Endothelial cell of hepatic sinusoid (primary cell): ENCODE results near the gene HMCES.

ENCODE experiments used
- in situ Hi-C: cut with HindIII; loops from 2 replicates; pipeline ENCODE4 v1.10.0; 2017; ENCODE audit warnings: low sequenced_read_pairs

The HMCES gene, protein sequence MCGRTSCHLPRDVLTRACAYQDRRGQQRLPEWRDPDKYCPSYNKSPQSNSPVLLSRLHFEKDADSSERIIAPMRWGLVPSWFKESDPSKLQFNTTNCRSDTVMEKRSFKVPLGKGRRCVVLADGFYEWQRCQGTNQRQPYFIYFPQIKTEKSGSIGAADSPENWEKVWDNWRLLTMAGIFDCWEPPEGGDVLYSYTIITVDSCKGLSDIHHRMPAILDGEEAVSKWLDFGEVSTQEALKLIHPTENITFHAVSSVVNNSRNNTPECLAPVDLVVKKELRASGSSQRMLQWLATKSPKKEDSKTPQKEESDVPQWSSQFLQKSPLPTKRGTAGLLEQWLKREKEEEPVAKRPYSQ

GRCh38 chr3:129278439-129278965 is at the start of gene HMCES:
Gene HMCES (plus strand): TSS chr3:129278870. CDS start chr3:129279733, 863 bp downstream.
- in situ Hi-C loops = no loop called here

DNA sequence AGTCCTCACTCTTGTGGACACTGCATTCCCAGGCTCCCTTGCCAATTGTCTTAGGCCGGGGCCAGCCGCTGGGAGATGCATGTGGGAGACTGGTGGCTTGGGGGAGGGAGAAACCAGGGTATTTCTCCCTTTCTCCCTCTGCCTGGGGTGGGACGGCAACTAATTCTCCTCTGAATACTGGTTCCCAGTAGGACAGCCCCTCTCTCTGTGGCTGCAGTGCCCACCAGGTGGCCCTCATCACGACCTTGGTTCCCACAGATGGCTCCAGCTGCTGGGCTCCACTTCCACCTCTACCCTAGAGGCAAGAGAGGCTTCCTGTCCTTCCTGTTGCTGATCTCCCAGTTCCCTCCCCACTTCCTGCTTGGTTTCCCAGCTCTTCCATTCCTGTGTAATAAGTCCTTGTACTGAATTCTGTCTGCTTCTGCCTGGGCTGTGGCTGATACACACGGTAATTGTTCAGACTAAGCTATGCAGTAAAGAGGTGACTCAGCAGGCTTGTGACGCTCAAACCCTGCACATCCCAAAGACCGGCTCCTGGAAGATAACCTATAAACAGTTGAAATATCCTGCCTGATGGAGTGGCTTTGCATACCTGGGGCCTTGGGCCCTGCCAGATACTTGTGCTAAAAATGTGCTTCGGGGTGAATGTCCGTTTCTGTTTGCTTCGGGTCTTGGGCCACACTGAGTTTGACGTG is 49.6 kb upstream of the HMCES start:
- in situ Hi-C loops = loop anchor here (25.0 kb wide), 1 partner anchor 167 kb away; the partner anchor contains the start of gene GP9

GRCh38 chr3:129230311-129231019 is 48.2 kb upstream of the HMCES start:
- in situ Hi-C loops = loop anchor here (5.0 to 25.0 kb wide), 4 partner anchors 43 to 316 kb away; partner anchors contain the start of genes CFAP92 and GP9

DNA sequence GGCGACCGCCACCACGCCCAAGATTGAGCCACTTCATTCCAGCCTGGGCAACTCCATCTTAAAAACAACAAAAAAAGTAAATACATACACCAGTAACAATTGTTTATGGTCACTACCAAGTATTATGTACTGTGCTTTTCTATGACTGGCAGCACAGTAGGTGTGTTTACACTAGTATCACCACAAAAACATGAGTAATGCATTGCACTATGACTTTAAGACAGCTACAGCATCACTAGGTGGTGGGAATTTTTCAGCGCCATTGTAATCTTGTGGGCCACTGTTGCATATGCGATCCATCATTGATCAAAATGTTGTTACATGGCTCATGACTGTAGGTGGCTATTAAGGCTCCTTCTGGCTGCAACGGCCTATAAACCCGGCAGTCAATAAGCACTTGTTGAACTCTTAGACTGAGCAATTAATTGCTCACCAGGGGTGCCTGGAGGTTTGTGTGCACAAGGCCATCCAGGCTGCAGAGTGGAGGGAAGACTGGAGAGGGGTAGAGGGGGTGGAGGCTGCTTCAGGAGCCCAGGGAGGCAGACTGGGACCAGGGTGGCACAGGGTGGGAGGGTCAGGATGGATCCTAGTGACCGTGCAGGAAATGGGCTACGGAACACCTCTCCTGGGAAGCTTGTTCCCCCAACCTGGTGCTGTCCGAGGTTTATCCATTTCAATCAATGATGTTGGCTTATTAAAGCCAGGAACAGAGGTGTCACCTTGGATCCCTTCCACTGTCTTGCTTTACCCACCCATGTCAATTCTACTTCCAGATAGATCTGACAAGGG is 47.1 kb upstream of the HMCES start:
- in situ Hi-C loops = loop anchor here (5.0 to 25.0 kb wide), 4 partner anchors 44 to 317 kb away; partner anchors contain the start of genes CFAP92 and GP9

DNA sequence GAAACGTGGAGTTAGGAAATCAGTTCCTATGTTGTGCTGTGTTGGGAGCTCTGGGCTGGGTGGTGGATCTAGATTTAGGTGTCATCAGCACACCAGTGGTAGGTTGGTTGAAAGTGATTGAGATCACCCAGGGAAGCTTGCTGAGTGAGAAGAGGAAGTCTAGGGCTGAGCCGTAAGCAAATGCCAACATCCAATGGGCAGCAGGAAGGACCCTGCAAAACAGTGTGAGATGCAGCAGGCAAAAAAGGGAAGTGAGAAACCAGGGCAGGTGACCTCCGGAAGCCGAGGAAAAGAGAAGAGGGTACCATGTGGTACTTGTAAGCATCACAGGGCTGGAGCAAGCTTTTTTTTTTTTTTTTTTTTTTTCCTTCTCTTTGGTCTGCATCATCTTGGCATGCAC is 45.1 kb upstream of the HMCES start:
- in situ Hi-C loops = loop anchor here (5.0 to 25.0 kb wide), 4 partner anchors 46 to 319 kb away; partner anchors contain the start of genes CFAP92 and GP9

DNA sequence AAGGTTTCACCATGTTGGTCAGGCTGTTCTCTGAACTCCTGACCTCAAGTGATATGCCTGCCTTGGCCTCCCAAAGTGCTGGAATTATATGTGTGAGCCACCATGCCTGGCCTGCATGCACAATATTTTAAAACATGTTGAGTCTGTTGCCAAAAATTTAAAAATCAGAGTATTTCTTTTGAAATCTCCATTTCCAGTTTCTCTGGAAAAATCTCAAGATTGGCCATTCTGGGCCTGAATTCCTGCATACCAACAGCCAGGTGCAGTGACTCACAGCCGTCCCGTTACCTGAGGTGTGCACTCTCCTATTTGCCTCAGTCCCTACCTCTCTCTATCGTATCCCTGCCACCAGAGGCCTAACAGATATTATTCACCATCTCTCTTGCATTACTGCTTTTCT is 44.2 kb upstream of the HMCES start:
- in situ Hi-C loops = loop anchor here (5.0 to 25.0 kb wide), 4 partner anchors 47 to 320 kb away; partner anchors contain the start of genes CFAP92 and GP9

GRCh38 chr3:129235344-129235917 is 43.2 kb upstream of the HMCES start:
- in situ Hi-C loops = loop anchor here (10.0 to 25.0 kb wide), 3 partner anchors 173 to 321 kb away; partner anchors contain the start of genes CFAP92 and GP9

GRCh38 chr3:129238945-129239705 is 39.5 kb upstream of the HMCES start:
- in situ Hi-C loops = loop anchor here (10.0 to 25.0 kb wide), 3 partner anchors 177 to 324 kb away; partner anchors contain the start of genes CFAP92 and GP9

GRCh38 chr3:129239991-129240390 is 38.7 kb upstream of the HMCES start:
- in situ Hi-C loops = loop anchor here (10.0 to 25.0 kb wide), 3 partner anchors 178 to 325 kb away; partner anchors contain the start of genes CFAP92 and GP9

DNA sequence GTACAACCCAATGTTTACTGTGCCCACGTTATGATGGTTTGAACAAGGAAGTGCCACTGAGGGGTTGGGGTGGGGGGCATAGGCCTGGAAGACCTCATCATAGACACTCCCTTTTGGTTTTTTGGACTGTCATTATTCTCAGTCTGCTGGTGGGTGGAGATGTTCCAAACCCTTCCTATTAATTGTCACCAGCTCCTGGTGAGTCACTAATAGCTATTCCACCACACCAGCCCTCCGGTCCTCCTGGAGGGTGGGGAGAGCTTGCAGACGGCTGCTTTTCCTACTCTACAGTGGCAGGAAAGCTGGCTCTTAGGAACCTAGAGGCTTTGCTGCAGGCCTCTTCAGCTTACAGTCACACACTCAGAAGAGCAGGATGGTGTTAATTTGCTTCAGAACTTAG is 38.2 kb upstream of the HMCES start:
- in situ Hi-C loops = loop anchor here (25.0 kb wide), 1 partner anchor 178 kb away; the partner anchor contains the start of gene GP9

GRCh38 chr3:129245141-129245540 is 33.5 kb upstream of the HMCES start:
- in situ Hi-C loops = loop anchor here (25.0 kb wide), 1 partner anchor 183 kb away; the partner anchor contains the start of gene GP9

DNA sequence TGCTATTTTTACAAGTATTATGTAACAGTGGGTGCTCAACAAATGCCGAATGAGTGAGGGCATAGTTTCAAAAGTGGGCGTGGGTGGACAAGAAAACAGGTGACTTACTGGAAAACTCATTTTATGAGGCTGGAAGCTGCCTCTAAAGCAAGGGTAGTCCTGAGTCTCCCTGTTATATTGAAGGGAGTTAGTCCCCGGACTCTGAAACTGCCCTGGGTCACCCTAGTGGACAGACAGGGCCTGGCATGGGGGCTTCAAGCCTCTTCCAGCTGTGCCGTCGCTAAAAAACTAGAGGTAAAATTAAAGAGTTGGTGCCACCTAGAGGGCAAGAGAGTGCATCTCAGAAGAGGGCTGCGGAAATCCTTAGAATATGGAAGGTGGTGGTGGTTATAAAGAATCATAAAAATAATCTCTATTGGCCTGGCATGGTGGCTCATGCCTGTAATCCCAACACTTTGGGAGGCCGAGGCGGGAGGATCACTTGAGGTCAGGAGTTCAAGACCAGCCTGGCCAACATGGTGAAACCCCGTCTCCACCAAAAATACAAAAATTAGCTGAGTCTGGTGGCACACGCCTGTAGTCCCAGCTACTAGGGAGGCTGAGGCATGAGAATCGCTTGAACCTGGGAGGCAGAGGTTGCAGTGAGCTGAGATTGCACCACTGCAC is 32.9 kb upstream of the HMCES start:
- in situ Hi-C loops = loop anchor here (25.0 kb wide), 1 partner anchor 183 kb away; the partner anchor contains the start of gene GP9

DNA sequence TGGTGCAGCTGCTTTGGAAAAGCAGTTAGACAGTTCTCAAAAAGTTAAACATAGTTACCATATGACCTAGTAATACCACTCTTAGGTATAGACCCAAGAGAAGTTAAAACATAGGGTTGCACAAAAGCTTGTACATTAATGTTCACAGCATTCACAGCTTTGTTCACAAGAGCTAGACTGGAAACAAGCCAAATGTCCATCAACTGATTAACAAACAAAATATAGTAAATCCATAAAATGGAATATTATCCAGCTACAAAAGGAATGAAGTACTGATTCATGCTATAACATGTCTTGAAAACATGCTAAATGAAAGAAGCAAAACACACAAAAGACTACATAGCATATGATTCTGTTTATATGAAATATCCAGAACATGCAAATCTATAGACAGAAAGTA is 32.0 kb upstream of the HMCES start:
- in situ Hi-C loops = loop anchor here (25.0 kb wide), 1 partner anchor 184 kb away; the partner anchor contains the start of gene GP9

GRCh38 chr3:129248286-129248979 is 30.2 kb upstream of the HMCES start:
- in situ Hi-C loops = loop anchor here (25.0 kb wide), 1 partner anchor 186 kb away; the partner anchor contains the start of gene GP9

GRCh38 chr3:129249284-129250065 is 29.2 kb upstream of the HMCES start, which contains the start of gene COPG1:
Gene COPG1 (plus strand): TSS chr3:129249606. CDS start chr3:129249710, 104 bp downstream.
- in situ Hi-C loops = loop anchor here (25.0 kb wide), 1 partner anchor 187 kb away; the partner anchor contains the start of gene GP9

DNA sequence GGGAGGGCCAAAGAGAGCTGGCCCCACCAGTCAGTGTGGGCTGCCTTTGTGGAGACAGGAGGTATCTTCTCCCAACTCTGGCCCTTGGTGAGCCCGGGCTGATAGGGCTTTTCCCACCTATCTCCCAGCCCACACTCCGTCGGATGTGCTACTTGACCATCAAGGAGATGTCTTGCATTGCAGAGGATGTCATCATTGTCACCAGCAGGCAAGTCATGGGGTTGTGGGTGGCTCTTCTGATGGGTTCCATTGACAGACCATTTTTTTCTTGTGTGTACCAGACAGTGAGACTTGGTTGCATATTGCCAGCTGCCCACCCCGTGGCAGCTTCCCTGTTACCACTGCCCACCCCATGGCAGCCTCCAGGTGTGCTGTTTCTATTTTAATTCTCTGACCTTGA is 25.9 kb upstream of the HMCES start:
- in situ Hi-C loops = no loop called here
